GM21367 (cell line): ENCODE measurements around the gene IMPA2.
"Not testable (repeated sequence)": the region's sequence is repeated elsewhere in the genome, so short reads cannot be mapped to it uniquely, and the experiment has no call there.

ENCODE experiments used
- ATAC-seq: cut with Tn5 transposase; IDR thresholded peaks from one replicate; pipeline ENCODE4 v1.9.1; 2021; ENCODE audit not compliant: unreplicated experiment

IMPA2 gene

GRCh38 chr18:12067671-12068070 lies 86.4 kb downstream of the IMPA2 start:
- no peak for ATAC-seq

GRCh38 chr18:12068316-12068949 lies 87.1 kb downstream of the IMPA2 start:
- not testable (repeated sequence) for ATAC-seq

DNA sequence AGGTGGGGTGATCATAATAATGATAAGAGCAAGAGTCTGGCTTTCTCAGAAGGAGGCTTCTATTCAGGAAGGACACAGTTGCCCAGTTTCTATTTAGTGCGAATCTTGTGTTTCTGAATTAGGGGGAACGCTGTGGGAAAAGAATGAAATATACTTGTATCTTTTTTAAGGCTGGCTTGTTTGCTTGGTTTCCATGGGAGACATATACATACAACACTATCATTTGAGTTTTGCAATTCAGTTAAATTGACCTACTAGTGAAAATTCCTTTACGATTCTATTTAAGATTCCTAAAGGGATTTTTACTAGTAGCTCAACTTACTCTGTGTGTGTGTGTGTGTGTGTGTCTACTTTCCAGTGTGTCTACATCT lies 87.6 kb downstream of the IMPA2 start:
- no peak for ATAC-seq

DNA sequence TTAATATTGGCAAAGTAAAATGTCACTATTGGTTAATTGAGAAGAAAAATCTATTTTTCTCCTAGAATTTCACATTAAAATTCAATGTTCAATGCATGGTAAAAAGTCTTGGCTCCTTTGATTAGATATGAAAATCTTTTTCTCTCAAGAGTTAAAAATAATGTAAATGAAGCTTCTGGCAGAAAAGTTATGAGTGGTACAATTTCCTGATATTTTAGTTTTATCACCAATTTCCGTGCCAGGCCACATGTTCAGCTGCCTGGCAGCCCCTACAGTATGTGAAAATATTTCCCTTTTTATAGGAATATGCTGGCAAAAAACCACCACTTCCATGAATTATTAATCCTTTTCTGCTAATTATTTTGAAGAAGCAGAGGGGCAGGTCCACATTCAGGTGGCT lies 89.8 kb downstream of the IMPA2 start:
- not testable (repeated sequence) for ATAC-seq

DNA sequence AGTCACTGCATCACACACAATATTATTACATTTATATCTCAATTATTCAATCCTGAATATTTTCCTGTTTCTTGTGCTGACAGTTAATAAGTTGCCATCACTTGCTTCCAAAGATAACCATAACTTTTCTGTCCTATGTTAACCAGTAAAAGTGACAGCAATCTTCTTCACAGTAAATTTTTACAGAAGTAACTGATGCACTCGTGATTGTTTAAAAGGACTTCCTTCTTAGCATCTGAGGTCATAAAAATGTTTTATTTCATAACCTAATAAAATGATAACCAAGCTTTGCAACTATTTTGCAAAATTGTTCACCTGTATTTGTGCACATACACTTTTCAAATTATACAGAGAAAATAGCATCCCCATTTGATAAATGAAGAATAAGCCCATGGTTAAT lies 91.7 kb downstream of the IMPA2 start:
- ATAC-seq: no peak

DNA sequence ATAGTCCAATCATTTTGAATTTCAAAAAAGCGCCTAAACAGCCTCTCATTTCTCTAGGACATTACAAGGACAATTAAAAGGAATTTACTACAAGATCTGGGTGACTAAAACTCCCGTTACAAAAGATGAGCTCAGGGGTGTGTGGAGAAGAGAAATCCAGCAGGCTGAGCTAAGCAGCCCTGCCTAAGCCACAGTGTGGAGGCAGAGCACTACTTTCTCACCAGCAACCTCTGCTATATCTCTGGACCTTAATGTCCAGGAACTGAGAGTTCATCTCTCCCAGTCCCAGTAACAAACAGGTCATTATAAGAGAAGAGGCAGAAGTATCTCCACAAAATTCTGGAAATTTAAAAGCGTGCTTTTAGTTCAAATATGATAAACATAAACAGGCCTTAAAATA lies 93.4 kb downstream of the IMPA2 start:
- no peak for ATAC-seq

GRCh38 chr18:12076424-12077140 lies 95.3 kb downstream of the IMPA2 start:
- ATAC-seq: no peak

DNA sequence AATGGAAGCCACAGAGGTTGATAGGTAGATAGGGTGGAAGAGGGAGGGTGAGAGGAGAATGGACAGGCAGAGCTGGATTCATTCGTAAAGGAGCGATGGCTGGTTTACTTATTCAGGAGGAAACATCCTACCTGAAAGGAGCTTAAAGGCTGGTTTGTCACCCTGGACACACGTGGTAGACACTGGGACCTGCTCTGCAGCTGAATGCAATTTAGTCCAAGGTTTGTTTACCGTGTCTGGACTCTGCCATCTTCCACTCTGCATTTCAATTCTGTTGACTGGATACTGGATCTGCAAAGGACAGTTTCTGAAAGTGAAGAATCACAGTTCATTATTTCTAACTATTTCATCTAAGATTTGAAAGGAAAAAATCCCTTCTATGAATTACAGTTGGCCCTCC lies 96.7 kb downstream of the IMPA2 start:
- not testable (repeated sequence) for ATAC-seq

GRCh38 chr18:12079491-12080237 lies 98.4 kb downstream of the IMPA2 start:
- no peak for ATAC-seq
